Activated effector memory CD4-positive, alpha-beta T cell treated with Interleukin-2 at 50 U/mL for 16 hours (primary cell): ENCODE measurements around the gene GNMT.
"Not testable (repeated sequence)": the region's sequence is repeated elsewhere in the genome, so short reads cannot be mapped to it uniquely, and the experiment has no call there.

Experiments
- DNase-seq: peaks from one replicate; pipeline ENCODE4 v3.0.0-alpha.2; 2020

Gene GNMT

DNA sequence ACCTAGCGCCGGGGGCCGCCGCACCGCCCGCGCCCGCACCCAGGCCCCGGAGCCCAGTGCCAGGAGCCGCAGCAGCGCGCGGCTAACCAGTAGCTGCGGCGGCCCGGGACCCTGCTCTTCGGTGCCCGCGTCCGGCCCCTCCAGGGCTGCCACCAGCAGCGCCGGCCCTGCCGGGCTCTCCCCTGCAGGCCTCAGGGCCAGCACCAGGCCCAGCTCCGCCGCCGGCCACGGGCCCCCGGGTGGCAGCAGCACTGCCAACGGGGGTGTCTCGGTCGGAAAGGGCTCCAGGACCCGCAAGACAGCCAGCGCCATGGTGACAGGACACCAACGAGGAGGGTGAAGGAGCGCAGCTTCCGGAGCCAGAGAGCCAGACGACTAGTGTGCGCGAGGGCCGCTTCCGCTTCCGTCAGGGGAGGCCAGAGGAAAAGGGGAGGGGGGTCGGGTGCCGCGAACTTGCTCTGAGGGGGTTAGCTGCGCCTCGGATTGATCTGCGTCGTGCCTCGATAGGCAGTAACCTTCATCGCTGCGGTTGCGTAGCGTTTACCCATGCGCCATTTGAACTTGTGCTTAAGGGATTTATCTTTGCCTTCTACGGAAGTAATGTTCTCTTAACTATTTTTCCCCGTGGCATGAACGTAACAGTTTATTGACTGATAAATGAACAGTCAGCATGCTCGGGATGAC, 18.4 kb downstream of the GNMT start, which contains the start of gene PEX6:
PEX6 (minus strand) TSS at position 343 of the 684 bp plus-strand sequence; CDS start at position 312, 31 bp downstream.
- peak; percentile 85 for DNase-seq

DNA sequence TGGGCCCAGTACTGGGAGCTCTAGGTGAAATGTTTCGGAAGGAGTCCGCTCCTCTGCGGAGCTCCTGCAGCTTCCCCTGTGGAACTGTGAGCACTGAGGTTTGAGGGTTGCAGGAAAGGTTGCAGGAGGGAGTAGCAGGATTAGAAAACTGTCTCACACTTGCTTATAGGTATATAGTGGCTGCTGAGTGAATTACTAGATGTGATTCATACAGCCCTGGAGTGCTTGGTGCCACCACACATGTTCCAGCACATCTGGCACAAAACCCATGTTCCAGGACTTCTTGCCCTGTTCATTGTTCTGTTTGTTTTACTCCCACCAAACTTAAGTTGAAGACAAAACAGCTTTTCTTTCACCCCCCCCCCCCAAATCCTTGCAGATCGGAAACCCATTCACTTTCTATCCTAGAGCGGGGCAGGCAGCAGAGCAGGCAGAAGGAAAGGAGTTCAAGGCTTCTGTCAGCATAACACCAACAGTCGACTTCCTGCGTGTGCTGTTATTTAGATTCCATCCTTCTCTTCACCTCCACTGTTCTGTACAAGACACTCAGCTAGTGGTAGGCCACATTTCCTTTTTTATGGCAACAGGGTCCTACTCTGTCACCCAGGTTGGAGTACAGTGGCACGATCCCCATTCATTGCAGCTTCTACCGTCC, 19.1 kb downstream of the GNMT start:
- DNase-seq: no peak

DNA sequence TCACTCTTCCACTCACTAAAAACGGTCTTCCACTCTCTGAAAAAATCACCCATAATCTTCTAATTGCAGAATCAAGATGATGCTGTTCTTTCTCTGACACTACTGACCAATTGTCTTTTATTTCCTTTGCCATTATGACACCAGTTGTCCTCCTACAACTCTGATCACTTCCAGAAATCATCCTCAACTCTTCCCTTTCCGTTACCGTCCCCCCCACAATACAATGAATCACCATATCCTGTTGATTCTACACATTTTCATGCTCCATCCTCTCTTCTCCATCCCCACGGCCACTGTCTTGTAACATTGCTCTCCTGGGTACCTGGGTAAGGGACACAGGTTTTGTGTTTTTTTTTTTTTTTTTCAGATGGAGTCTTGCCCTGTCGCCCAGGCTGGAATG, 21.3 kb downstream of the GNMT start:
- no peak for DNase-seq

DNA sequence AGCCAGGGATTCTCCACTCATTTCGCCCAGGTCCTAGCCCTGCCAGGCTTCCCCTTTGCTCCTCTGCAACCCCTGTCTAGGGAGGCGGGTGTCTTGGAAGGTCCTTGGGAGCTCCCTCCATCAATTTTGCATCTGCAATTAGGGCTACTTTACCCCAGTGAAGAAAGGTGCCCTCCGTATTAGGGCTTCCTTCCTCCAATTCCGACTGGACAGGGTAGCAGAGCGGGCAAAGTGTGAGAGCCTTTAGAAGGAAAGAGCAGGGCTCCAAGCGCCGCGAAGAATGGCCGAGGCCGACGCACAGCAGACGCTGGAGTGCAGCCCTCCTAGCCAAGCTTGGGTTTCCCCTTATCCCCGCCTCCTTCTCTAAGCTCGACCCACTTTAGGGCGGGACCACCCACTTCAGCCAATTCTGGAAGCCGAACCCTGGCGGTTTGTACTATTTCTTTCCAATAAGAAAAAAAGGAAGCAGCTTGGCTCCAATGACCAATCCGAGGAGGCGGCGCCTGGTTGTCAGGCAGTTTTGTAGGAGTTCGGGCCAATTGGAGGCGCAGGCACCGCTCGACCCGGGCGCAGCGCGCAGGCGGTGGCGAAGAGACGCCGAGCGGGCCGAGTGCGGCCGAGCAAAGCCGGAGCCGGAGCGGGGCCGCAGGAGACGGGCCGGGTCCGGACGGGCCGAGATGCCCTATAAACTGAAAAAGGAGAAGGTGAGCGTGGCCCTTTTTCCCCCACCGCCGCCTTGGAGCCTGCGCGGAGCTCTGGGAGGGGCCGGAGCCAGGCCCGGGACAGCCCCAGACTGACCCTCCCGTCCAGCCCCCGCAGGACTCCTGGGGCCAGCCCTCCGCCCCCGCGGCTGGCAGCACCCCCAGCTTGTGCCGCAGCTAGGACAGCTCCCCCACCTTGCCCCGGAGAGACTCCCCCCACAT, 23.7 kb downstream of the GNMT start, which contains the start of gene PPP2R5D:
PPP2R5D (plus strand) TSS at position 570 of the 923 bp plus-strand sequence; CDS start at position 678, 108 bp downstream.
- DNase-seq: peak; percentile 97

DNA sequence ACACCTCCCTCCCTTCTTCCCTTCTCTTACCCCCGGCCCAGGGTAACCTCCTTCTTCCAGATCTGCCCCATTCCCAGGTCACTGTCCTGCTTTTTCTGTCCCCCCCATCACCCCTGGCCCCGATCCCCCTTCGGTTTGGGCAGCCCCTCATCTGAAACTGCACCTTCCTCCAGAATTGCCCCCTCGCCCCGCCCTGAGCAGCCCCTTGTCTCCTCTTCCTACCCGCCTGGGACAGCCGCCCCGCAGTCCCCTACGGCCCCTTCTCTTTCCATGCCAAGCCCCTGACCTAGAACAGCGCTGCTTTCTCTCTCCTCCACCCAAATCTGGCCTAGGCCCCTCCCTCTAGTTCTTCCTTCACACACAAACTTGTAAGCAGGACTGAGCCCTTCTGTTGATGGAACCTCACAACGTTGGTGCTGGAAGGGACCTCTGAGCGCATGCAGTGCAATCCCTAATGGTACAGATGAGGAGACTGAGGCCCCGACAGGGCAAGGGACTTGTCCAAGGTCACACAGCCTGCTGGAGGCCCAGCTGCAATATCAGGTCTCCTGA, 24.4 kb downstream of the GNMT start:
- no peak for DNase-seq

DNA sequence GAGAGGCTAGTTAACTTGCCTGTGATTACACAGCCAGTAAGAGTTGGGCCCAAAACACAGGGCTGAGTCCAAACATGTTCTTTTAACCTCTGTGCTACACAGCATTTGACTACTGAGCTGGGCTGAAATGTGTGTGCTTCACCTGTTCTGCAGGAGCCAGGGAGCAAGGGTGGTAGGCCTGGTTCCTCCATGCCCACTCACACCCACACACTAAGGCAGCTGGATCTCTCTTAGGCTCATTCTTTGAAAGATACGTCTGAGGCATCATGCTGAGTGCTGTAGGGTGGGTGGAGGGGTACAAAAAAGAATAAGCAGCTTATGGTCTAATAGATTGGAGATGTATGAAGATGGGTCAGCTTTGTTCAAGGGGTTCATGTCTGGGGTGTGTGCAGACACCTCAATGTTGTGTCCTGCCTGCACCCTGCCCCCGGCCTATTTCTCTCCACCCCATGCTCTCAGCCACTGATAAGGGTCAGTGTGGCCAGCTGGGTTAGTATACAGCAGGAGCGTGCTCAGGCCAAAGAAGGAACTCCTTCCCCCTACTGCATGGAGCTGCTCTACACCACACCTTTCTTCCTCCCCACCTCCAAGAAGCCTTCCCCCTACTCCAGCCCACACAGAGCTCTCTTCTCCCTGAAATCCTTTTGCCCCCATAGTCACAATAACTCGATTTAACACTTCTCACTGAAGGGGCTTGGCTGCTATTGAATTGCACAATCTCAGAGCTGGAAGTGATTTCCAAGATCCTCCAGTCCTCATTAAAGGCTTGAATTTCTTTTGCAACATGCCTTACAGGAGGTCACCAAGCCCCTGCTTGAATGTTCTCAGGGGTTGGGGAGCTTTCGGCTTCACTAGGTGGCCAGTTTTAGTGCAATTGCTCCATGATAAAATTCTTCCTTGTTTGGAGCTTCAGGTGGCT, 27.2 kb downstream of the GNMT start:
- DNase-seq: no peak

DNA sequence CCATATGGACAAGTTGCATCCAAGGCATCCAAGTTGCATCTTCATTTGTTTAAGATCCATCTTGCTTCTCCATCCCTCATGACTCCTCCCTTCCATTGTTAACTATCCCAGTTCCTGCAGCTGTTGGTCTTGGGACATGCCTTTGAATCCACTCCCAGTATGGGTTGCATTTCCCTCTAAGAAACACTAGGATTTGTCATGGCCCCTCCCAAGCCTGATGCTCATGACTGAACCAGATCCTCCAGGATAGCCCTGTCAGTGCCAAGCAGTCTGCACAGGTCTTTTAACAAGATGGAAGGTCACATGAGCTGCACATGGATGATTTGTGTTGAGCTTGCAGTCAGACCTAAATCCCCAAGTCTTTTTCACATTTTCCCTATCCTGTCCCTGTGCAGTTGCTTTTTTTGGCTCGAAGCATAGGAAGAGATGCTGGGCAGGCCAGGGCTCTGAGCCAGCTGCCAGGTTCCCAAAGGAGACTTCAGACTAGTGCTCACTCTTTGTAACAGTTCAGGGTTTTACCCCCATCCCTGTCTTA, 28.0 kb downstream of the GNMT start:
- DNase-seq: no peak

DNA sequence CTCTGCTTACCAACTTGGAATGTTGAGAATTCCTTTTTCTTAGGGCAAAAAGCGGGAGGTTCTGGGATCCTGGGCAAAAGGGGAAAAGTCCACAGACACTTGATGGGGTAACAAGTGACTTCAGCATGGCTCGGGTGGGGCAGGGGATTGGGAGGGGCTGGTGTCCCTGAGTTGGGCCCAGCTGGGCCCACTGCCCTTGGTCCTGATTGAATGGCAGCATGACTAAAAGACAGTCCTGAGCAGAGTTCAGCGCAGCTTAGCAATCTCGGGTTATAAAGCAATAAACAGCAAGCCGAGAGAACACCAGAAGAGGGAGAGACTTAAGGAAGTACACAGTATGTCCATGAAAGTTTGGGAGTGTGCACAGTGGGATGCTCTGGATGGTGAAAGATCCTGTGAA, 29.4 kb downstream of the GNMT start:
- DNase-seq: no peak

DNA sequence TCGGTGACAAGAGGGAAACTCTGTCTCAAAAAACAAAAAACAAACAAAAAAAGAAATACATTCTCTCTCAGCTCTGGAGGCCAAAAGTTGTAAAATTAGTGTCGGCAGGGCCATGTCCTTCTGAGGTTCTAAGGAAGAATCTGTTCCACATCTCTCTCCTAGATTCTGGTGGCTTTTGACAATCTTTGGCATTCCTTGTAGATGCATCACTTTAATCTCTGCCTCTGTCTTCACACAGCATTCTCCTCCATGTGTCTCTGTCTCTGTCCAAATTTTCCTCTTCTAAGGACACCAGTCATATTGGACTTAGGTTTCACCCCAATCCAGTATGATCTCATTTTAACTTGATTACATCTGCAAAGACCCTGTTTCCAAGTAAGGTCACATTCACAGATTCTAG, 32.9 kb downstream of the GNMT start:
- no peak for DNase-seq

DNA sequence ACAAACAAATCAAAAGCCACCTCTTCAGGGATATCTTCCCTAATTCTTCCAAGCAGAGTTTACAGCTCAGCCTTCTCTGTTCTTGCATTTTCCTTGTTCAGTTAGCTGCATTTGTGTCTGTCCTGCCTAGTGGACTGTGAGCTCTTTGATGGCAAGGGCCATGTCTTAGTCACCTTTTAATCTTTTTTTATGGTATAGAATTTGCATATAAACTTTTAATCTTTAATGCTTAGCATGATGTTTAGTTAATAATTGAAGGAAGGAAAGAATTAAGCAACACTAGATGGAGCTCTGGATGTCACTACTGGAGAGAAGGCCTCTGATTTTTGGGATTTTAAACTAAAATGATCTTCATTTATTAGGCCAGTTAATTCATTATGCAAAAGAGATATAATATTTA, 36.0 kb downstream of the GNMT start:
- DNase-seq: no peak

DNA sequence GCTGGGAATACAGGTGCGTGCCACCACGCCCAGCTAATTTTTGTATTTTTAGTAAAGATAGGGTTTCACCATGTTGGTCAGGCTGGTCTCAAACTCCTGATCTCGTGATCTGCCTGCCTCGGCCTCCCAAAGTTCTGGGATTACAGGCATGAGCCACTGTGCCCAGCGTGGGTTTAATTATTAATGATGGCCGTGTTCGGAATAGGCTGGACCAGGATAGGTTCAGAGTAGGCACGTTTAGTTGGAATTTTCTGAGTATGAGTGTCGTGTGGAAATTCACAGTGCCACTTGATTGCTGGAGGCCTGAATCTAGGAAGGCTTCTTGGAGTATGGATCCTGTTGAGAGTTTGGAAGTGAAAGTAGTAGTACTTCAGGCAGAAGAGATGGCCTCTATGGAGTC, 37.7 kb downstream of the GNMT start:
- not testable (repeated sequence) for DNase-seq

DNA sequence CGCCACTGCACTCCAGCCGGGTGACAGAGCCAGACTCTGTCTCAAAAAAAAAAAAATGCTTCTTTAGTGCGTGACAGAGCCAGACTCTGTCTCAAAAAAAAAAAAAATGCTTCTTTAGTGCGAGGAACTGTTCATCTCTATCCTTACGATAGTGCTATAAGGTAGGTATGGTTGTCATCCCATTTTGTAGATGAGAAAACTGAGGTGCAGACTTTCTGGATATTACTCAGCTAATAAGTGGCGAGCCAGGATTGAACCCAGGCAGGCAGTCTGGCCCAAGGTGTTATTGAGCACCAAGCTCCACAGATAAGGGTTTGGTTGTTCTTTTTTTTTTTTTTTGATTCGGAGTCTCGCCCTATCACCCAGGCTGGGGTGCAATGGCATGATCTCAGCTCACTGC, 41.3 kb downstream of the GNMT start:
- no peak for DNase-seq

DNA sequence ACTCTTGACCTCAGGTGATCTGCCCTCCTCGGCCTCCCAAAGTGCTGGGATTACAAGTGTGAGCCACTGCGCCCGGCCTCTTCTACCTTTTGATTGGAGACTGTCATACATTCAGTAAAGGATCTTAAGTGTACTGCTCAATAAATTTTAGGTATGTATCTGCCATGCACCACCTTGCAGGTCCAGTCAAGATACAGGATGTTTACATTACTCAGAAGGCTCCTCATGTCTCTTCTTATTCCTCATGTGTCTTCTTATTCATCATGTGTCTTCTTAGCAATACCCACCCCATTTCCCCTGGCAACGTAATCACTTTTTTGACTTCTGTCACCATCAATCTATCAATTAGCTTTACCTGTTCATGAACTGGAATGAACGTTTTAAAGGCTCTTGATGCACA, 45.3 kb downstream of the GNMT start:
- DNase-seq: no peak

DNA sequence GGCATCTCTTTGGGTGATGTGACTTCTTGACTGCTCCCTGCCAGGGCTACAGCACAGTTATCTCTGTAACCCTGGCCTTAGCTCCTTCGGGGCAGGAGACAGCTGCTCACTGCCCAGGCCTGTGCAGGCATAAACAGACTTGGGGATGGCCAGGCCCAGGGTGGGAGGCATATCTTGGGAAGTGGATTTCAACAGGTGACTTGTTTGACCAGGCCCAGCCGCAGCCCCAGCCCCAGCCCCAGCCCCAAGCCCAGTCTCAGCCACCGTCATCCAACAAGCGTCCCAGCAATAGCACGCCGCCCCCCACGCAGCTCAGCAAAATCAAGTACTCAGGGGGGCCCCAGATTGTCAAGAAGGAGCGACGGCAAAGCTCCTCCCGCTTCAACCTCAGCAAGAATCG, 45.7 kb downstream of the GNMT start:
- no peak for DNase-seq

DNA sequence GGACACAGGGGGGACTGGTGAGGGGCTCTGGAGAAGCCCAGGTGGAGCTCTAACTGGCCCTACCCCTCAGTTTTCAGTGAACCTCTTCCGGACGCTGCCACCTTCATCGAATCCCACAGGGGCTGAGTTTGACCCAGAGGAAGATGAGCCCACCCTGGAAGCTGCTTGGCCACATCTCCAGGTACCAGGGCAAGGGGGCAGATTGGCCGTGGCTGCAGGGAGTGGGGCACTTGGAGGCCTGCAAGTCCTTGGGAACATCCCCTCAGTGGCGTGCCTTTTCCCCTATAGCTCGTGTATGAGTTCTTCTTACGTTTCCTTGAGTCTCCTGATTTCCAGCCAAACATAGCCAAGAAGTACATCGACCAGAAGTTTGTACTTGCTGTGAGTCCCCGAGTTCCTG, 46.6 kb downstream of the GNMT start:
- DNase-seq: no peak

DNA sequence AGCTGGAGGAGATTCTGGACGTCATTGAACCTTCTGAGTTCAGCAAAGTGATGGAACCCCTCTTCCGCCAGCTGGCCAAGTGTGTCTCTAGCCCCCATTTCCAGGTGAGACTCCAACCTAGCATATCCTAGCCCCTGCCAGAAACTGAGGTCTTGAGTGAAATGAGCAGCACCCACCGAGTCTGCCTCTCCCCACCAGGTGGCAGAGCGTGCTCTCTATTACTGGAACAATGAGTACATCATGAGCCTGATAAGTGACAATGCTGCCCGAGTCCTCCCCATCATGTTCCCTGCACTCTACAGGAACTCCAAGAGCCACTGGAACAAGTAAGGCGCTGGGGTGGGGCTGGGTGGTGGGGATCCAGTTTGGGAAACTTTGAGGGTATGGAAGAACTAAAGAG, 48.6 kb downstream of the GNMT start:
- DNase-seq: no peak

DNA sequence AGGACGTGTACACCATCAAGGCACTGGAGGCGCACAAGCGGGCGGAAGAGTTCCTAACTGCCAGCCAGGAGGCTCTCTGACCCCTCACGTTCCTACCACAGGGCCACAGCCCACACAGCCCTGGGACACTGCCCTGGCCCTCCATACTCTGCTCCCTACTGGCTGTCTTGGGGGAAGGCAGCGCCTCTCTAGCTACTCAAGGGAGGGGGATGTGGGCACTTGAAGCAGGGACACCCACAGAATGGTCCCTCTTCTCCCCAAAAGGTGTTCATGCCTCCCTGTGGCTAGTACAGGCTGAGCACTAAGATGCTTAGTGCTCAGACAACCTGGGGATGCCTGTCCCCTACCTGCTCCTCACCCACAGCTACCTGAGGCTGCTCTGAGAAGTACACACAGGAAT, 50.7 kb downstream of the GNMT start:
- DNase-seq: no peak

DNA sequence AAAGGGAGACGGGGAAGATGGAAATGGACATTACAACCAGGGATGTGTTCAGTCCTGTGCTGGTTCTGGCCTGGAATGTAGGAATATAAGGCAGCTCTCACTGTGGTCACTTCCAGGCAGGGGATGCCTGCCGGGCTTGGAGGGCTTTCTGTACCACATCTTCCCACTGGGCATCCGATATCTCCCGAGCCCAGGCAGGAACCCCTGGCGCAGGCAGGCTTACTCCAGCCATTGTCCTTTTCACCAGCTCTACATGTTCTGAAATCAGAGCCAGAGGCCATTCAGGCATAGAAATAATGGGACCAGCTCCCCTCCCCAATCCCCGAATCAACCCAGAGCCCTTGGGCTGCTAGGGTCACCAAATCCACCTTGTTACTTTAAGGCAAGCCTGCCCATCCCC, 51.8 kb downstream of the GNMT start:
- DNase-seq: no peak

DNA sequence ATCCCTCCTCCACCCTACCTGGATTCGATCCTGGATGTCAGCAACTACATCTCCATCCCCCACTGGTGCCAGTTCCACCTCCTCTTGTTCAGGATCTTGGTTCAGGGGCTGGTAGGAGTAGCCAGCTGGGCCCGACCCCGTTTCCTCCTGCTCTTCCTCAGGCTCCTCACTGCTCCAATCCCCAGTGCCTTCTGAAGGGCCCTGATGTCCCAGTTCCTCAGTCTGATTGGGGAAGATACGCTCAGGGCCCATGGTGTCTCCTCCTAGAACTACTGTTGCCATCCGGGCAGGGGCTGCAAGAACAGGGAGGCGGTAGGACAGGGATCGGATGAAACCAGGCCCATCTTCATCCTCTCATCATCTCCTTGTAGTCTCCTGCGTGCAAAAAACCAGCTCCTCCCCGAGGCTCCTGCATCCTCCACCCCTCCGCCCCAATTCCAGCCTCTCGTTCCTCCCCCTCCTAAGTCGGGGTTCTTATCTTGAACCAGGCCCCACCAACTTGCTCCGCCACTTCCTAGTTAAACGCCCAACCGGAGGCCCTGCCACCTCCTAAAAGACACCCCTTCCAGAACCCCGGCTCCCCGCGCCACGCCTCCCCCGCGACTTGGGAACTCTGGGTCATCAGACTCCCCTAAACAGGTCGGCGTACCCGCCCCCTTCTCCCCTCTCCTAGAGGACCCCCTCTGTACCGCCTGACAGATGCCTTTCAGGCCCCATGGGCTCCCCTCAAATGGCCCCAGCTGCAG, 52.7 kb downstream of the GNMT start:
- DNase-seq: no peak
